ENCODE measurements around the gene IMPA2.

Gene IMPA2

GRCh38 chr18:12043811-12044210 is 62.5 kb downstream of the IMPA2 start:
- no peaks in the 10 kb centered on the region for H3K27me3 ChIP-seq
- no peak for DNase-seq
- no peak for TF ChIP-seq CTCF (IDR thresholded peaks at IDR 0.05)
- H3K36me3 ChIP-seq: no peaks in the 10 kb centered on the region
- H3K9me3 ChIP-seq: no peaks in the 10 kb centered on the region
- peaks cover 0 to 4% (median 2%) of the 10 kb centered on the region in 4 donors for H3K4me1 ChIP-seq
- no peak overlapping the region for H3K4me3 ChIP-seq
- no peak overlapping the region for H3K27ac ChIP-seq
- intact Hi-C loops (cut with DNase I; ENCODE audit: low total_unique reads): no loop called here

- H3K27me3 ChIP-seq: no peaks in the 10 kb centered on the region
- no peaks in the 10 kb centered on the region for H3K4me1 ChIP-seq
- no peak overlapping the region for H3K4me3 ChIP-seq
- intact Hi-C loops (cut with DNase I; ENCODE audit: low total_unique reads): no loop called here
- H3K36me3 ChIP-seq: no peaks in the 10 kb centered on the region
- no peak for TF ChIP-seq CTCF (IDR thresholded peaks at IDR 0.05)
- no peak for DNase-seq
- H3K27ac ChIP-seq: no peak overlapping the region
- H3K9me3 ChIP-seq: no peaks in the 10 kb centered on the region
Measured at GRCh38 chr18:12044591-12044990, 63.3 kb downstream of the IMPA2 start.

DNA sequence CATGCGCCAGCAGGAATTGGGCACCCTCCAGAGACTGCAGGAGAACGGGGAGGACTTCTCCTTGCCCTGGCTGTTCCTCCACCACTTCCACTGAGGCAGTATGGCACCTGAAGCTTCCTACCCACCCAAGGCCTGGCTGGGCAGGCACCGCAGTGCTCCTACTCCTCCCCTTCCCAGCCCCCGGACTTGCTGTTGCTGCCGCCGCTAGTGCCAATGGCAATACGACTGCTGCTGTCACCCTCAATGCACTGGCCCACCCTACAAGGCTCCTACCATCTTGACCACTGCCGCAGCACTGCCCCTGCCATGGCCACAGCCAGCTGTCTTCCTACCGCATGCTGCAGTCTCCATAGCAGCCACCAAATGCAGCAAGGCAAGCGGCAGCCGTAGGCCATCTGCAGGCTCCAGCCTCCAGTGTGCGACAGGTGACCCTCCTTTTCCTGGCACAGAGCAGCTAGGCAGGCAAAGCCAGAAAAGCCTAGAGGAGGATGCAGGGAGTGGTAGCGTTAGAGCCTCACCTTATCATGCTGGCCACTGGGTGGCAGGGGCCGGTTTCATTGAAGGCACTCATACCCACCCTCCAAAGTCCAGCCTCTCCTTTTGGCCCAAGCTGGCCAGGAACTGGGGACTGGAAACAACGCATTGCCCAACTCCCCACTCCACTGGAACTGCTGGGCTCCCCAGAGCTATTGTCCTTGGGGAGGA is 64.9 kb downstream of the IMPA2 start:
- Histone ChIP-seq H3K36me3 (no peaks in the 10 kb centered on the region), H3K4me3 (no peak overlapping the region), H3K27ac (no peak overlapping the region), H3K9me3 (no peaks in the 10 kb centered on the region), H3K27me3 (no peaks in the 10 kb centered on the region), H3K4me1 (no peaks in the 10 kb centered on the region)
- intact Hi-C loops (cut with DNase I; ENCODE audit: low total_unique reads): no loop called here
- TF ChIP-seq CTCF (IDR thresholded peaks at IDR 0.05): no peak
- no peak for DNase-seq

DNA sequence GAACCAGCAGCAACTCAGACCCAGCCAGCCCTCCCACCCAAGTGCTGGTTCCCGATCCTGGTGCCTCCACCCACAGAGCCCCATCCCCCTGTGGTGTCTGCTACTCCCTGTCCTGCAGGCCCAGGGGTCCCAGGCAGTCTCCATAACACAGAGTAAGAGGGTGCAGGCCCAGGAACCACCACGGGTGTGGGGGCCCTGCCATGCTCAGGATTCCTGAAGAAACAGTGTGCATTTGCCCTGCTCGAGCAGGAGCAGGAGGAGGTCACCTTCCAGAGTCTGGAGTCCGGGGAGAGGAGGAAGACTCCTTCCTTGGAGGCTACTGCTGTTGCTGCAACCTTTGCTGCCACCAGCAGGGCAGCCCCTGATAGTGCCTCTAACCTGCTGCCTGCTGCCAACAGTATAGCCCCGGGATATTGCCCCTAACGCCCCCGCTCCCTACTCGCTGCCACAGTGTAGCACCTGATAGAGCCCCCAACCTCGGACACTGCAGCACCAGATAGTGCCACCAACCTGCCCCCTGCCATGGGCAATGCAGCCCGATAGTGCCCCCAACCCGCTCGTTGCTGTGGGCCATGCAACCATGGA is 65.5 kb downstream of the IMPA2 start:
- no peak for TF ChIP-seq CTCF (IDR thresholded peaks at IDR 0.05)
- Histone ChIP-seq H3K9me3 (no peaks in the 10 kb centered on the region), H3K27me3 (no peaks in the 10 kb centered on the region), H3K36me3 (no peaks in the 10 kb centered on the region), H3K4me3 (no peak overlapping the region), H3K4me1 (no peaks in the 10 kb centered on the region), H3K27ac (no peak overlapping the region)
- no peak for DNase-seq
- intact Hi-C loops (cut with DNase I; ENCODE audit: low total_unique reads): no loop called here

GRCh38 chr18:12048010-12048826 is 66.9 kb downstream of the IMPA2 start:
- Histone ChIP-seq H3K27me3 (no peaks in the 10 kb centered on the region), H3K4me3 (no peak overlapping the region), H3K36me3 (no peaks in the 10 kb centered on the region), H3K9me3 (no peaks in the 10 kb centered on the region), H3K4me1 (no peaks in the 10 kb centered on the region), H3K27ac (no peak overlapping the region)
- TF ChIP-seq CTCF (IDR thresholded peaks at IDR 0.05): no peak
- intact Hi-C loops (cut with DNase I; ENCODE audit: low total_unique reads): no loop called here
- DNase-seq: no peak
